K562 (cell line): Measurements from ENCODE around the gene CSH1. TPM values are rescaled to one million over a fixed set of nuclear protein-coding genes. Genes with fewer than 3 reads are reported as not detected.
A peak's percentile ranks its signal among the peaks of the same experiment; 100 is the strongest.

ENCODE experiments used
- C11orf30 ChIP-seq: fragments of 450-650 bp; IDR thresholded peaks from 2 replicates; pipeline ENCODE4 v1.6.1; 2016; ENCODE audit warnings: low read depth, mild to moderate bottlenecking
- CEBPB ChIP-seq: fragments of 450-650 bp; IDR thresholded peaks from 2 replicates; pipeline ENCODE4 v1.6.1; 2016; ENCODE audit warnings: missing genetic modification characterization, missing compliant biosample characterization
- EP300 ChIP-seq: IDR thresholded peaks from 2 replicates; pipeline ENCODE4 v1.6.1; 2012; ENCODE audit warnings: low read length, improper control_type of control experiment
- EP400 ChIP-seq: fragments of 450-650 bp; IDR thresholded peaks from 2 replicates; pipeline ENCODE4 v1.6.1; 2017; ENCODE audit warnings: antibody characterized with exemption, mild to moderate bottlenecking, moderate library complexity
- EZH2 ChIP-seq: IDR thresholded peaks from 2 replicates; pipeline ENCODE4 v1.6.1; 2012; ENCODE audit warnings: low read depth, mild to moderate bottlenecking, inconsistent platforms, low read length, borderline replicate concordance
- IRF9 ChIP-seq: fragments of 450-650 bp; IDR thresholded peaks from 2 replicates; pipeline ENCODE4 v1.6.1; 2016; ENCODE audit warnings: missing biosample characterization, missing genetic modification characterization
- NCOA1 ChIP-seq: fragments of 450-650 bp; IDR thresholded peaks from 2 replicates; pipeline ENCODE4 v1.6.1; 2016; ENCODE audit warnings: low read depth
- POLR2G ChIP-seq: fragments of 200-400 bp; formaldehyde crosslinking; IDR thresholded peaks from 2 replicates; pipeline ENCODE4 v1.6.1; 2017; ENCODE audit warnings: low read depth, mild to moderate bottlenecking, antibody characterized with exemption, low read length, moderate library complexity
- SMARCC2 ChIP-seq: fragments of 450-650 bp; IDR thresholded peaks from 2 replicates; pipeline ENCODE4 v1.6.1; 2017; ENCODE audit warnings: antibody characterized with exemption, moderate library complexity, mild to moderate bottlenecking, low read depth
- SRSF7 ChIP-seq: fragments of 200-400 bp; formaldehyde crosslinking; optimal IDR thresholded peaks from 2 replicates; pipeline ENCODE3; 2017; ENCODE audit warnings: mild to moderate bottlenecking, low read depth, low read length
- SUPT5H ChIP-seq: fragments of 450-650 bp; IDR thresholded peaks from 2 replicates; pipeline ENCODE4 v1.6.1; 2016
- TAF9B ChIP-seq: fragments of 450-650 bp; IDR thresholded peaks from 2 replicates; pipeline ENCODE4 v1.6.1; 2018; ENCODE audit warnings: mild to moderate bottlenecking; ENCODE audit not compliant: partially characterized antibody
- TBL1XR1 ChIP-seq, 2 experiments: IDR thresholded peaks; 2 replicates each; pipeline ENCODE4 v1.6.1; 2012; ENCODE audit warnings: improper control_type of control experiment in 2 of 2, low read length in 2 of 2, mild to moderate bottlenecking in 1 of 2
- U2AF1 ChIP-seq: fragments of 200-400 bp; formaldehyde crosslinking; optimal IDR thresholded peaks from 2 replicates; pipeline ENCODE3; 2017; ENCODE audit warnings: mild to moderate bottlenecking, low read depth, low read length, moderate library complexity
- ZNF140 ChIP-seq: fragments of 250-450 bp; sonication (Bioruptor Pico); IDR thresholded peaks from 2 replicates; pipeline ENCODE4 v1.8.0; 2021; ENCODE audit warnings: moderate library complexity, mild to moderate bottlenecking, inconsistent platforms
- ZNF395 ChIP-seq: fragments of 200-800 bp; sonication (Bioruptor generic); IDR thresholded peaks from 2 replicates; pipeline ENCODE4 v1.6.1; 2017; ENCODE audit warnings: missing genetic modification characterization, missing compliant biosample characterization
- polyA plus RNA-seq, 8 experiments: library from polyadenylated mRNA; depleted of rRNA in 4 of 8; stranded (reverse) in 5 of 8; unstranded in 3 of 8; fragments of >200 nt; fragmentation: Nextera tagmentation in 2 of 8; fragmentation: Illumina TruSeq in 1 of 8; extraction: Ambion mirVana in 2 of 8; extraction: Trizol in 1 of 8; gene quantifications; 2 replicates each; pipeline versions ENCODE4 v1.2.1 to v1.2.3, GENCODE V29; 2011 to 2014; ENCODE audit warnings: inconsistent platforms in 1 of 8, missing spikeins in 1 of 8
- total RNA-seq, 7 experiments: library from RNA; depleted of rRNA in 6 of 7; stranded (reverse); fragments of >200 nt in 6 of 7; fragmentation: Illumina TruSeq in 2 of 7; extraction: Trizol in 2 of 7; gene quantifications; 2 replicates each; pipeline versions ENCODE4 v1.2.1 to v1.2.3, GENCODE V29; 2011 to 2021; ENCODE audit warnings: low replicate concordance in 1 of 7
- TF ChIP-seq, protein P1 (sequence below): fragments of 250-450 bp; sonication (Bioruptor Pico); IDR thresholded peaks from 2 replicates; pipeline ENCODE4 v1.4.0; 2020
- TF ChIP-seq, protein P2 (sequence below): sonication (generic); formaldehyde crosslinking; IDR thresholded peaks from 2 replicates; pipeline ENCODE4 v1.8.0; 2022; ENCODE audit warnings: mild to moderate bottlenecking, low read depth, missing genetic modification reagents

Gene CSH1
- total and polyA plus RNA-seq, 9 of the 15 experiments (the other 6 are each of a cell fraction or from before 2014, with no cell fraction given) = not detected

DNA sequence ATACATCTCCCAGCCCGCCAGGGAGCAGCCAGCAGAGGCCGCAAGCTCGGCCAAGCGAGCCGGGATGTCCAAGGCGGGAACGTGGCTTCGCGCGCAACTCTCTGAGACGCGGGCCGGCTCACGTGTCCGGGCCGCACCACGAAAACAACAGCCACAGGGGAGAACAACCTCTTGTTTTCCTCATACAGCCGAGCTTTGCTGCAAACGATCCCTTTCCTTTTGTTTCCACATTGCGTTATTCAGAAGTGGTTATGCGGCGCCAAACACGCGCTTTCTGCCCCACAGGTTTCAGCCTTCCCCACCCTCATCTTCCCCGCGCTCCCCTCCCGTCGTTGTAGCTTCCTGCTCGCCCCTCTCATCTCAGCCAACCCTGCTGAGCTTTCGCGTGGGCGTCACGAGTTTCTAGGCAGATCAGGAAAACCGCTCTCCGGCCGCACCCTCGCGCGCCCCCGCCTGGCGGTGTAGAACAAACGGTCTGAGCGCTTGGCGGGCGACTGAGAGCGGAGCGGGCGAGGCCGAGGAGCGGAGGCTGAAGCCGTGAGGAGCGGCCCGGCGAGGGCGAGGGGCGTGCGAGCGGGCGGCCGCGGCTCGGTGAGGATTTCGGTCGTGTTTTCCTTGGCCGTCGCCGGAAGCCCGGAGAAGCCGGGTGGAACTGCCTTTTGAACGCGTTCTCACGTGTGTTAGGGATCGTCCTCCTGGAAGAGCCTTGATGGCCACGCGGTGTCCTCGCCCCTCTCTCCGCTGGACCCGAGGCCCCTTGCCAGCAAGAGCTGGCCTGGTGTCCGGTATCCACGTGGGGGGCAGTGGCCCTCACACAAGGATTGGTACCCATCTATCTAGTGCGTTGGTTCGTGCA lies 47.3 kb downstream of the CSH1 start (continued):
- TF ChIP-seq C11orf30 (no peak), SRSF7 (no peak), U2AF1 (no peak), SMARCC2 (no peak), IRF9 (tag) (0 out of 2 replicates have a peak, but pooled peaks have one; percentile 26), TBL1XR1 (IDR thresholded peaks at IDR 0.05; ENCODE audit: low read length in 2 of 2) (peak in 1 of 2 experiments; percentile 52; a peak in 2 of 4 replicates), ZNF140 (CRISPR knock-in tag) (no peak), SUPT5H (peak; percentile 17), CEBPB (no peak), POLR2G (peak; percentile 92), NCOA1 (0 out of 2 replicates have a peak, but pooled peaks have one; percentile 51), EP400 (peak; percentile 95), EZH2 (no peak), ZNF395 (peak; percentile 87), EP300 (no peak; the same call in none of the 2 replicates), TAF9B (peak; percentile 33)
- TF ChIP-seq, protein P1, sequence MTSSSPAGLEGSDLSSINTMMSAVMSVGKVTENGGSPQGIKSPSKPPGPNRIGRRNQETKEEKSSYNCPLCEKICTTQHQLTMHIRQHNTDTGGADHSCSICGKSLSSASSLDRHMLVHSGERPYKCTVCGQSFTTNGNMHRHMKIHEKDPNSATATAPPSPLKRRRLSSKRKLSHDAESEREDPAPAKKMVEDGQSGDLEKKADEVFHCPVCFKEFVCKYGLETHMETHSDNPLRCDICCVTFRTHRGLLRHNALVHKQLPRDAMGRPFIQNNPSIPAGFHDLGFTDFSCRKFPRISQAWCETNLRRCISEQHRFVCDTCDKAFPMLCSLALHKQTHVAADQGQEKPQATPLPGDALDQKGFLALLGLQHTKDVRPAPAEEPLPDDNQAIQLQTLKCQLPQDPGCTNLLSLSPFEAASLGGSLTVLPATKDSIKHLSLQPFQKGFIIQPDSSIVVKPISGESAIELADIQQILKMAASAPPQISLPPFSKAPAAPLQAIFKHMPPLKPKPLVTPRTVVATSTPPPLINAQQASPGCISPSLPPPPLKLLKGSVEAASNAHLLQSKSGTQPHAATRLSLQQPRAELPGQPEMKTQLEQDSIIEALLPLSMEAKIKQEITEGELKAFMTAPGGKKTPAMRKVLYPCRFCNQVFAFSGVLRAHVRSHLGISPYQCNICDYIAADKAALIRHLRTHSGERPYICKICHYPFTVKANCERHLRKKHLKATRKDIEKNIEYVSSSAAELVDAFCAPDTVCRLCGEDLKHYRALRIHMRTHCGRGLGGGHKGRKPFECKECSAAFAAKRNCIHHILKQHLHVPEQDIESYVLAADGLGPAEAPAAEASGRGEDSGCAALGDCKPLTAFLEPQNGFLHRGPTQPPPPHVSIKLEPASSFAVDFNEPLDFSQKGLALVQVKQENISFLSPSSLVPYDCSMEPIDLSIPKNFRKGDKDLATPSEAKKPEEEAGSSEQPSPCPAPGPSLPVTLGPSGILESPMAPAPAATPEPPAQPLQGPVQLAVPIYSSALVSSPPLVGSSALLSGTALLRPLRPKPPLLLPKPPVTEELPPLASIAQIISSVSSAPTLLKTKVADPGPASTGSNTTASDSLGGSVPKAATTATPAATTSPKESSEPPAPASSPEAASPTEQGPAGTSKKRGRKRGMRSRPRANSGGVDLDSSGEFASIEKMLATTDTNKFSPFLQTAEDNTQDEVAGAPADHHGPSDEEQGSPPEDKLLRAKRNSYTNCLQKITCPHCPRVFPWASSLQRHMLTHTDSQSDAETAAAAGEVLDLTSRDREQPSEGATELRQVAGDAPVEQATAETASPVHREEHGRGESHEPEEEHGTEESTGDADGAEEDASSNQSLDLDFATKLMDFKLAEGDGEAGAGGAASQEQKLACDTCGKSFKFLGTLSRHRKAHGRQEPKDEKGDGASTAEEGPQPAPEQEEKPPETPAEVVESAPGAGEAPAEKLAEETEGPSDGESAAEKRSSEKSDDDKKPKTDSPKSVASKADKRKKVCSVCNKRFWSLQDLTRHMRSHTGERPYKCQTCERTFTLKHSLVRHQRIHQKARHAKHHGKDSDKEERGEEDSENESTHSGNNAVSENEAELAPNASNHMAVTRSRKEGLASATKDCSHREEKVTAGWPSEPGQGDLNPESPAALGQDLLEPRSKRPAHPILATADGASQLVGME (CRISPR knock-in tag) = peak; percentile 66; the same call in 1 of the 2 replicates
- TF ChIP-seq, protein P2, sequence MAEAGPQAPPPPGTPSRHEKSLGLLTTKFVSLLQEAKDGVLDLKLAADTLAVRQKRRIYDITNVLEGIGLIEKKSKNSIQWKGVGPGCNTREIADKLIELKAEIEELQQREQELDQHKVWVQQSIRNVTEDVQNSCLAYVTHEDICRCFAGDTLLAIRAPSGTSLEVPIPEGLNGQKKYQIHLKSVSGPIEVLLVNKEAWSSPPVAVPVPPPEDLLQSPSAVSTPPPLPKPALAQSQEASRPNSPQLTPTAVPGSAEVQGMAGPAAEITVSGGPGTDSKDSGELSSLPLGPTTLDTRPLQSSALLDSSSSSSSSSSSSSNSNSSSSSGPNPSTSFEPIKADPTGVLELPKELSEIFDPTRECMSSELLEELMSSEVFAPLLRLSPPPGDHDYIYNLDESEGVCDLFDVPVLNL = peak; percentile 92
